Effector memory CD8-positive, alpha-beta T cell (primary cell): ENCODE data around the gene PIP5K1B.
A peak's percentile ranks its signal among the peaks of the same experiment; 100 is the strongest.
"Not testable (repeated sequence)": the region's sequence is repeated elsewhere in the genome, so short reads cannot be mapped to it uniquely, and the experiment has no call there.

Experiments used
- ATAC-seq: fragments of 150-1000 bp; cut with Tn5 transposase; replicated peaks from 2 replicates; pipeline ENCODE4 v1.10.0; 2021; ENCODE audit warnings: mild to moderate bottlenecking, moderate library complexity
- DNase-seq, 3 experiments: peaks; one replicate each; pipeline ENCODE4 v3.0.0; 2021
- H3K27ac Mint-ChIP-seq, 2 donors: one replicate each; pipeline ENCODE4 v1.8.0; 2022; ENCODE audit warnings: mild to moderate bottlenecking in 2 of 2, mixed read lengths in 2 of 2, moderate library complexity in 2 of 2
- H3K27me3 Mint-ChIP-seq, 2 donors: one replicate each; pipeline ENCODE4 v1.8.0; 2022; ENCODE audit warnings: mixed read lengths in 2 of 2
- H3K36me3 Mint-ChIP-seq: one replicate; pipeline ENCODE4 v1.8.0; 2022; ENCODE audit warnings: mild to moderate bottlenecking, moderate library complexity, mixed read lengths; ENCODE audit not compliant: insufficient read depth
- H3K4me1 Mint-ChIP-seq, 2 donors: one replicate each; pipeline ENCODE4 v1.8.0; 2022; ENCODE audit warnings: low read depth in 2 of 2, mixed read lengths in 2 of 2
- H3K4me3 Mint-ChIP-seq, 2 donors: one replicate each; pipeline ENCODE4 v1.8.0; 2022; ENCODE audit warnings: mild to moderate bottlenecking in 2 of 2, mixed read lengths in 2 of 2, moderate library complexity in 2 of 2
- H3K9me3 Mint-ChIP-seq, 2 donors: one replicate each; pipeline ENCODE4 v1.8.0; 2022; ENCODE audit warnings: mixed read lengths in 2 of 2

Gene PIP5K1B

DNA sequence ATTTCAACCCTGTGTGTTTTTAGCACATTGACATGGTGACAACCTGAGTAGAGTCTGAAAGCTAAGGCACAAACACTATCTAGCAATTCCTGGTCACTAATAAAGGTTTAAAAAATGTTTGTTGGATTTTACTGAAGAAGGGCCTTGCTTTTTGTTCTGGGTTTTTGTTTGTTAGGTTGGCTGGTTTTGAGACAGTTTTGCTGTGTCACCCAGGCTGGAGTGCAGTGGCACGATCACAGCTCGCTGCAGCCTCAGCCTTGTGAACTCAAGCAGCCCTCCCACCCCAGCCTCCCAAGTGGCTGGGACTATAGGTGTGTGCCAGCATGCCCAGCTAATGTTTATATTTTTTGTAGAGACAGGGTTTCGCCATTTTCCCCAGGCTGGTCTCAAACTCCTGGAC is 269.9 kb downstream of the PIP5K1B start:
- Mint-ChIP-seq H3K4me1 (peaks cover 8 to 10% of the 10 kb centered on the region in 2 donors), H3K9me3 (no peaks in the 10 kb centered on the region), H3K27me3 (peaks cover 0 to 12% of the 10 kb centered on the region in 2 donors), H3K27ac (no peak overlapping the region), H3K36me3 (peaks cover 2% of the 10 kb centered on the region), H3K4me3 (no peak overlapping the region)
- no peak for DNase-seq
- ATAC-seq = no peak

DNA sequence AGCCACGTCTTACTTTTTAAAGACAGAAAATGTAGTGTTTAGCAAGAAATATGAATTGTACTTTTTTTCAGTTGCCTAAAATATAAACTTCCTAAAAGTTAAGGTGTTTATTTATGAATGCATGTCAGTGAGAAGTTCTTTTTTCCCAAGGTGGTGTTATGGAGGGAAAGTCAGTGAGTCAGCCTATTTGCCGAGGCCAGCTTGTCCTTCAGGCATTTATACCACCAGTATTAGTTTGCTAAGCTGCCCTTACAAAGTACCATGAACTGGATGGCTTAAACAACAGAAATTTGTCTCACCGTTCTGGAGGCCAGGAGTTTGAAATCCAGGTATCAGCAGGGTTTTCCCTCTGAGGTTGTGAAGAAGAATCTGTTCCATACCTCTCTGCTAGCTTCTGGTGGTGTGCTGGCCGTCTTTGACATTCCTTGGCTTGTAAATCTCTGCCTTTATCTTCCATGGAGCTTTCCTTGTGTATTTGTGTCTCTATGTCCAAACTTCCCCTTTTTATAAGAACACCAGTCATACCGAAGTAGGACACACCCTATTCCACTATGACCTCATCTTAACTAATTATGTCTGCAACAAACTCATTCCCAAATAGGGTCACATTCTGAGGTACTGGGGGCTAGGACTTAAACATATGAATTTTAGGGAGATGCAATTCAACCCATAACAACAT is 270.5 kb downstream of the PIP5K1B start:
- no peaks in the 10 kb centered on the region for H3K9me3 Mint-ChIP-seq
- ATAC-seq = no peak
- peak overlapping the region in 1 of 2 donors; percentile 10 for H3K27ac Mint-ChIP-seq

DNA sequence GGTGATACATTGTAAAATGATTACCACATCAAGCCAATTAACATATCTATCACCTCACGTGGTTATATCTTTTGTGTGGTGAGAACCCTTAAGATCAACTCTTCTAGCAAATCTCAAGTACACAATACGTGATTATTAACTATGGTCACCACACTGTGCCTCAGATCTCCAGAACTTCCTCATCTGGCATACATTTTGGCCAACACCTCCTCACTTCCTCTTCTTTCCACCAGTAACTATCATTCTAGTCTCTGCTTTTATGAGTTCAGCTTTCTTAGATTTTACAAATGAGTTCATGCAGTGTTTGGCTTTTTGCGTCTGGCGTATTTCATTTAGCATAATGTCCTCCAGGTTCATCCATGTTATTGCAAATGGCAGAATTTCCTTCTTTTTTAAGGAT is 273.0 kb downstream of the PIP5K1B start:
- ATAC-seq = no peak
- no peak overlapping the region for H3K4me3 Mint-ChIP-seq
- H3K27ac Mint-ChIP-seq = no peak overlapping the region
- DNase-seq = no peak
- H3K4me1 Mint-ChIP-seq = peaks cover 8 to 10% of the 10 kb centered on the region in 2 donors
- no peaks in the 10 kb centered on the region for H3K36me3 Mint-ChIP-seq
- peaks cover 0 to 13% of the 10 kb centered on the region in 2 donors for H3K27me3 Mint-ChIP-seq
- no peaks in the 10 kb centered on the region for H3K9me3 Mint-ChIP-seq

More for the DNA sequence above, 270.5 kb downstream of the PIP5K1B start:
- Mint-ChIP-seq H3K36me3 (peaks cover 2% of the 10 kb centered on the region), H3K4me1 (peaks cover 8 to 10% of the 10 kb centered on the region in 2 donors), H3K27me3 (peaks cover 0 to 13% of the 10 kb centered on the region in 2 donors), H3K4me3 (no peak overlapping the region)
- DNase-seq = no peak

DNA sequence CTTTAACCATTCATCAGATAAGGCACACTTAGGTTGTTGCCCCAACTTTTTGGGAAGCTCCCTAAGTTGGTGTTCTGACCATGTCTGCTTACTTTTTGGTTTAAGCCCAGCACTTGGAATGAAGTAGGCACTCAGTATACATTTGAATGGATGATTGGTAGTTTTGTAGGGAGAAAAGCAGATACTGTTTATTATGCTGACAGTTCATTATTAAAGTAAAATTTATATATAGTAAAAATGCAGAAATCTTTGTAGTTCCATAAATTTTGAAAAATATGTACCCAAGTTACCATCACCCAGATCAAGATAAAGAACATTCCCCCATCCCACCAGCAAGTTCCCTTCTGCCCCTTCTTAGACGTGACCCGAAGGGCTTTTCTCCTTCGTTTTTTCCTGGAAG is 273.5 kb downstream of the PIP5K1B start:
- no peak for ATAC-seq
- H3K27me3 Mint-ChIP-seq = peaks cover 0 to 13% of the 10 kb centered on the region in 2 donors
- no peak for DNase-seq
- no peak overlapping the region for H3K27ac Mint-ChIP-seq
- no peaks in the 10 kb centered on the region for H3K36me3 Mint-ChIP-seq
- H3K9me3 Mint-ChIP-seq = no peaks in the 10 kb centered on the region
- H3K4me1 Mint-ChIP-seq = peaks cover 8 to 10% of the 10 kb centered on the region in 2 donors
- no peak overlapping the region for H3K4me3 Mint-ChIP-seq

DNA sequence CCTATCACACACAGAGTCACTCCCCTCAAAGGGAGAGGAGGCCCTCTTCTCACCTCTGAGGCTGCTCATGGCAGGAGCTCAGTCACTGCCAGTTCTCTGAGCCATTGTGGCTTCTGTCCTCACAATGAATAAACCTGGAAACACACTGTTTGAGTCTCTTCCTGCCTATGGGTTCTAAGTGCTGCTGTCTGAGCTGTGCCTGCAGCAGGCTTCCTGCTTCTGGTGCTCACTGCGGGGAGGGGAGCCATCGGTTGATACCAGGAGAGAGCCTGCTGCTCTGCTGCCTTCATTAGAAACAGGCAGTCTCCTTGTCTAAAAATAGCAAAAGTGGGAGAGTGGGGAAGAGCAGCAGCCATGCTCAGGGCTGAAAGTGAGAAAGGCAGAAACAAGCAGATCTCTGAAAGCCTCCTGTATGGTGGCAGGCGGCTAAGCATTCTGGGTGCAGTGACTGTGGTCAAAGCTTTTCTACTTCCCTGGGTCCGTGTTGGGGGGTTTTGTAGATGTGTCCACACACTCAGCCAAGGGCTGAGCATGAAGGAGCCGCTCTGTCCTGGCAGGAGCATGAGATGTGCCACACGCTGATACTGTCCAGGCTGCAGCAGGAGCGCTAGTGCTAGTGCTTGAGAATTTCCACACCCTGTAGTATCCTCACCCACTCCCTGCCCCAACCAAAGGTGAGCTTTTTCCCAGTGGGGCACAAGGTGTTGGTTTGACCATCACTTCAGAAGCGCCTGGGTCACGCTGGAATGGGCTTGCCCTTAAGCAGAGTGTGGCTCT is 274.7 kb downstream of the PIP5K1B start:
- DNase-seq = peak in 1 of 3 experiments; percentile 5
- peaks cover 0 to 13% of the 10 kb centered on the region in 2 donors for H3K27me3 Mint-ChIP-seq

DNA sequence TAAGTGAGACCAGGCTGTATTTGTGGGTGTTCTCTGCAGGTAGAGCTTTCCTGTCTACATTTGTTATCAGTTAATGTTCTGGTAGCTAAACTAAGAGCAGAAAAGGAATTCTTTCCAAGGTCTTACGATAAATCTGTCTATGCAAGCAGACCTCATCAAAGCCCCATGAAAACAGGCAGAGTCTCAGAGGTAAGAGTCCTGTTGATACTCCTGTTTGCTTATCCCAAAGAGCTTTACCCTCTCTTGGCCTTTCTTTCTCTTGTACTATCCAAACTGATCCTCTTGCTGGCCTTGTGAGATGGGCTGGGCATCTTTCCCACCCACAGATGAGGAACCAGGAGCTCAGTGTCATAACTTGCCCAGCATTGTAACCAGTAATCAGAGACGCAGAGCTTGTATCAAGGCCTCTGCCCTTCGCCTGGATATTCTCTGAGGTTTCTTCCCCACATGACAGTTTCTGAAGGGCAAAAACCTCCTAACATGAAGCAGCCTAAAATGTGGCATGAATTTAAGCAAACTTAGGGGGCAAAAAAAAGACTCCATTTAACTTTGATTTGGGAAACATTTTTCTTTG is 275.4 kb downstream of the PIP5K1B start:
- Mint-ChIP-seq H3K9me3 (no peaks in the 10 kb centered on the region), H3K36me3 (no peaks in the 10 kb centered on the region), H3K27me3 (peaks cover 0 to 13% of the 10 kb centered on the region in 2 donors), H3K4me3 (no peak overlapping the region), H3K27ac (no peak overlapping the region), H3K4me1 (peaks cover 5 to 10% of the 10 kb centered on the region in 2 donors)
- DNase-seq (no peak), ATAC-seq (no peak)

More for the DNA sequence above, 274.7 kb downstream of the PIP5K1B start:
- Mint-ChIP-seq H3K4me3 (peak overlapping the region; percentile 44 to 50), H3K36me3 (no peaks in the 10 kb centered on the region), H3K27ac (peak overlapping the region; percentile 31 to 56), H3K9me3 (no peaks in the 10 kb centered on the region), H3K4me1 (peaks cover 7 to 10% of the 10 kb centered on the region in 2 donors)
- peak; percentile 62 for ATAC-seq

DNA sequence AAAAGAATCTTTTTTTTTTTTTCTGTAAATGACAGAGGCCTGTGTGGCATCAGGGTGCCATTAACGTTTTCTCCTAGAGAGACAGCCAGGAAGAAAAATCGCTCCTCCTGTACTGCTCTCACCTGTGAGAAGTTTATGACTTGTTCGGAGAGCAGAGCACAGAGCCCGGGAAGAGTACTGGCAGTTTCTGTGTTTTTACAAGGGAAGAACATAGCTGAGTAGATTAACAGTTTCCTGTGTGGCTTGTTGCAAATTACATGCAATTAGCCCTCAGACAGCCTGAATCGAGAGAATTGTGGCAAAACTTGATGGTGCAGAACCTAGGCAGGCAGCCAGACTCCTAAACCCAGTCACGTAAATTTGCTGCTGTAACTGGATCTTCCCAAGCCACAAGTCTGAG is 276.7 kb downstream of the PIP5K1B start:
- H3K36me3 Mint-ChIP-seq = no peaks in the 10 kb centered on the region
- peaks cover 5 to 10% of the 10 kb centered on the region in 2 donors for H3K4me1 Mint-ChIP-seq
- H3K27ac Mint-ChIP-seq = no peak overlapping the region
- no peak for DNase-seq
- no peak overlapping the region for H3K4me3 Mint-ChIP-seq
- peaks cover 0 to 13% of the 10 kb centered on the region in 2 donors for H3K27me3 Mint-ChIP-seq
- H3K9me3 Mint-ChIP-seq = no peaks in the 10 kb centered on the region
- ATAC-seq = no peak

DNA sequence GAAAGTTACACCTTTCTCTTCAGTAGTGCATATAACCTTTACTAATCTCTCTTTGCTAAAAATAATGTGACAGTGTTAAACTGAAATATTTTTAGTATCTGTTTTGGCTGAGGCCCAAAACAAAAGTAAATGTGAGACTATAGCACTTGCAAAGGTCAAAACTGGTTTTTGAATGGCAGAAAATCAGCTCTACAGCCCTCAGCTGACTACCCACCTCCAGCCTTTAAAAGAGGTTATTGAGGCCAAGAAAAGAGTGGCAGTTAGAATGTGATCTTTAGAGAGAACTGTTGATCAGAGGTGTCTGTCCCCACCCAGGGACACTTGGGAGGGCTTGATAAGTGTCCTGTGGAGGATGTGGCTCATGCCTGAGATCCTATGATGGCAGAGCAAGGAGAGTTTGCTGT is 278.0 kb downstream of the PIP5K1B start:
- Mint-ChIP-seq H3K36me3 (no peaks in the 10 kb centered on the region), H3K27ac (no peak overlapping the region), H3K27me3 (peaks cover 0 to 13% of the 10 kb centered on the region in 2 donors), H3K9me3 (no peaks in the 10 kb centered on the region), H3K4me3 (no peak overlapping the region), H3K4me1 (peaks cover 5 to 10% of the 10 kb centered on the region in 2 donors)
- ATAC-seq (no peak), DNase-seq (no peak)

DNA sequence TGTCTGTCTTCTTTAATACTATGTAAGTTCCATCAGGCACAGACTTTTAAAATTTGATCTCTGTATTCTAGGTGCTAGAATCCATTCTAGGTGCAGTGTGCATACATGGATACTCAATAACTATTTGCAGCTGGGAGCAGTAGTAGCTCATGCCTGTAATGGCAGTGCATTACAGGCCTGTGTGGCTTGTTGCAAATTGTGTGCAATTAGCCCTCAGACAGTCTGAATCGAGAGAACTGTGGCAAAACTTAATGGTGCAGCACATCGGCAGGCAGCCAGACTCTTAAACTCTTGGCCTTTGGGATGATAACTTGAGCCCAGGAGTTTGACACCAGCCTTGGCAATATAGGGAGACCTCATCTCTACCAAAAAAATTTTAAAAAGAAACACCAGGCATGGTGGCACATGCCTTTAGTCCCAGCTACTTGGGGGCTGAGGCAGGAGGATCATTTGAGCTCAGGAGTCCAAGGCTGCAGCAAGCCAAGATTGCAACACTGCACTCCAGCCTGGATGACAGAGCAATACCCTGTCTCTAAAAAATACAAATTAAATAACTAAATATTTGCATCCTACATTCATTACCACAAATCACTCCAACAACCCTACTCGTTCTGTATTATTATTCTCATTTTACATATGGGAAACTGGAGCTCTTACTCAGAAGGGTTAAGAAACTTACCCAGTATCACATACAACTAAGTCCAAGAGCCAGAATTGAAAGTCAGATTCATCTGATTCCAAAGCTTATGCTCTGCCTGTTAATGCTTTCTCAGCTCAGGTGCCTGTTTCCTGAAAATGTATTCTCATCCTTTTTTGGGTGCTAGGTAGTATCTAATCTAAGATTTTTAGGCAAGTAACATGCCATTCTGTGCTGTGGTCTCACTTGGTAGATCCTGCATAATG is 278.7 kb downstream of the PIP5K1B start:
- H3K4me3 Mint-ChIP-seq = no peak overlapping the region
- H3K4me1 Mint-ChIP-seq = peaks cover 5 to 10% of the 10 kb centered on the region in 2 donors
- H3K27ac Mint-ChIP-seq = no peak overlapping the region
- peaks cover 0 to 13% of the 10 kb centered on the region in 2 donors for H3K27me3 Mint-ChIP-seq
- no peaks in the 10 kb centered on the region for H3K36me3 Mint-ChIP-seq
- no peak for DNase-seq
- no peaks in the 10 kb centered on the region for H3K9me3 Mint-ChIP-seq
- ATAC-seq = no peak

DNA sequence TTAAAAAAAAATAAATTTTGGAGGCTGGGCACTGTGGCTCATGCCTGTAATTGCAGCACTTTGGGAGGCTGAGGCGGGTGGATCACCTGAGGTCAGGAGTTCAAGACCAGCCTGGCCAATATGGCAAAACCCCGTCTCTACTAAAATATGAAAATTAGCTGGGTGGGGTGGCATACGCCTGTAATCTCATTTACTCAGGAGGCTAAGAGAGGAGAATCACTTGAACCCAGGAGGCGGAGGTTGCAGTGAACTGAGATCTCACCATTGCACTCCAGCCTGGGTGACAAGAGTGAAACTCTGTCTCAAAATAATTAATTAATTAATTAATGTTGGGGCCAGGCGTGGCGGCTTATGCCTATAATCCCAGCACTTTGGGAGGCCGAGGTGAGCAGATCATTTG is 281.9 kb downstream of the PIP5K1B start:
- DNase-seq, H3K4me1 Mint-ChIP-seq, H3K27me3 Mint-ChIP-seq, ATAC-seq, H3K36me3 Mint-ChIP-seq, H3K27ac Mint-ChIP-seq, H3K9me3 Mint-ChIP-seq, H3K4me3 Mint-ChIP-seq: not testable (repeated sequence)

DNA sequence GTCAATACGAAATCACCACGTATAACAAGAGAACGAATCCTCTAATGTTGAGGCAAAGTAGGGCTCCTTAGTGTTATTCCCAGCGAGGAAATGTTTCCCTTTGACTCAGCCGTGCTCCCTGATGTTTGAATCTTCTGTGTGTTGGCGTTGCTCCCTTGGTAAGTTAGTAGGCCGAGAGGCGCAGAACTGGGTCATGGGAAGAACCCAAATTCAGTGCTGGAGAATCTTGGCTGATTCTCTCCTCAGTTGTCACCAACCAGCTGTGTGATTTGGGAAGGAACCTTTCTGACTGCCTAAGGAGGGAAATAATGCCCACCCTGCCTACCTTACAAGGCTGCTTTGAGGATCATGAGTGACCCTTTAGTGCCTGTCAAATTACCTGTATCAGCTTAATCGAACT is 286.4 kb downstream of the PIP5K1B start:
- Mint-ChIP-seq H3K4me3 (no peak overlapping the region), H3K36me3 (no peaks in the 10 kb centered on the region), H3K4me1 (peaks cover 0 to 3% of the 10 kb centered on the region in 2 donors), H3K27ac (no peak overlapping the region), H3K27me3 (peaks cover 6 to 19% of the 10 kb centered on the region in 2 donors), H3K9me3 (no peaks in the 10 kb centered on the region)
- DNase-seq (no peak), ATAC-seq (no peak)

DNA sequence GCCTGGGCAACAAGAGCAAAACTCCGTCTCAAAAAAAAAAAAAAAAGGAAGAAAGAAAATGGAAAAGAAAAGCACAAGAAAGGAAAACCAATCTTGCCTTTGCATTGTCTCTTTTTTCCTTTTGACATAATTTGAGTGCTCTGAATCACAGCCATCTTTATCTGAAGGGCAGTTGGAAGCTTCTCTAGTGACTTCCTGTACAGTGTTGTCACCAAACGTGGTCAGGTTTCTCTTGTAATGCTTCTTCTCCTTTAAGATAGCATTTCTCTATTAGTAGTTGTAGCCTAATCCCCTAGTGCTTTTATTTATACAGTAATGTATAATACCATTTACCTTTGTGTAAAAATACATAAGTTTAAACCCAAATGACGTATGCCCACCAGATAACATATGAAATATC is 290.7 kb downstream of the PIP5K1B start:
- Mint-ChIP-seq H3K27me3 (peaks cover 6 to 11% of the 10 kb centered on the region in 2 donors), H3K36me3 (no peaks in the 10 kb centered on the region), H3K4me1 (peaks cover 0 to 3% of the 10 kb centered on the region in 2 donors), H3K4me3 (no peak overlapping the region), H3K9me3 (no peaks in the 10 kb centered on the region), H3K27ac (peak overlapping the region in 1 of 2 donors; percentile 35)
- ATAC-seq = no peak
- no peak for DNase-seq

DNA sequence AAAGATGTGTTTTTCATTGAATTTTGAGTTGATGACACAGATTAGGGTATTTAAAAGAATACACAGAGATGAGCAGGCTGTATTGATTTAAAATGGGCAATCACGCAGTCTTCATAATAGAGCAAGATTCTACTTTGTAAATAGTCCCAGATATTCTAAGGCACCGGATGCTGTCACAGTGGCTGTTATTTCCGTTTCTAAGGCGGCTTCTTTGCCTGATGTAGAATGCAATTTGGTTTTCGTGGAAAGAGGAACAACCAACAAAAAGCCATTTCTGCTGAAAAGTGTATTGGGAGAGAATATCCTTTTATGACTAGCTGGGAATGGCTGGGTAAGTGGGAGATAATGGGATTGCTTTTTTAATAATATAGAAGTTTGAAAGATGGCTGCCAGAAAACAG is 291.4 kb downstream of the PIP5K1B start:
- ATAC-seq = no peak
- peaks cover 10 to 17% of the 10 kb centered on the region in 2 donors for H3K27me3 Mint-ChIP-seq
- peak overlapping the region in 1 of 2 donors; percentile 5 for H3K27ac Mint-ChIP-seq
- peaks cover 0 to 3% of the 10 kb centered on the region in 2 donors for H3K4me1 Mint-ChIP-seq
- DNase-seq = no peak
- H3K4me3 Mint-ChIP-seq = peak overlapping the region in 1 of 2 donors; percentile 35
- no peaks in the 10 kb centered on the region for H3K9me3 Mint-ChIP-seq
- no peaks in the 10 kb centered on the region for H3K36me3 Mint-ChIP-seq
